HG03108 (cell line): ENCODE data around the gene ELMO3.

Source experiments
- ATAC-seq: cut with Tn5 transposase; IDR thresholded peaks from one replicate; pipeline ENCODE4 v1.9.1; 2021; ENCODE audit warnings: moderate library complexity; ENCODE audit not compliant: unreplicated experiment

The ELMO3 gene

DNA sequence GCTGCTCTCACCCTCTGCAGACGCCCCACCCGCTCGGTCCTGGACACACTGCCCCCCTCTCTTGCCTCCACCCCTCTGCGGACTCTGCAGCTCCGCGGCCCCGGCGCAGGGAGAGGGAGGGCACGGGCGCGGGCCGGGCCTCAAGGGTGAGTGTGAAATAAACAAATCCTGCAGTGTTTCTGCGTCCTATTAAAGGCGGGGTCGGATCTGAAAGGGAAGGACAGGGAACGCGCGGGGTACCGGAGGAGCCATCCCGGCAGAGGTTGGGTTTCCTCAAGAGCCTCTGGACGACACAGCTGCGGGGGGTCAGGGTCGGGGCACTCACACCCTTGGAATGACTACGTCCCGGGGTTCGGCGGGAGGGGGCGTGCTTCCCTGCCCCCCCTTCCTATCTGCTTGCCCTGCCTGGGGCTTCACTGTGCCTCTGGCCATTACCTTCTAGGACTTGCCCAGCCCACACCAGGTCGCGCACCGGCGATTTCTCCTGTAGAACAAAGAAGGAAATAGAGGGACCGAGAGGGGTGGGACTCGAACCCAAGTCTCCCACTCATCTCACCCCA lies 34.9 kb upstream of the ELMO3 start:
- no peak for ATAC-seq

DNA sequence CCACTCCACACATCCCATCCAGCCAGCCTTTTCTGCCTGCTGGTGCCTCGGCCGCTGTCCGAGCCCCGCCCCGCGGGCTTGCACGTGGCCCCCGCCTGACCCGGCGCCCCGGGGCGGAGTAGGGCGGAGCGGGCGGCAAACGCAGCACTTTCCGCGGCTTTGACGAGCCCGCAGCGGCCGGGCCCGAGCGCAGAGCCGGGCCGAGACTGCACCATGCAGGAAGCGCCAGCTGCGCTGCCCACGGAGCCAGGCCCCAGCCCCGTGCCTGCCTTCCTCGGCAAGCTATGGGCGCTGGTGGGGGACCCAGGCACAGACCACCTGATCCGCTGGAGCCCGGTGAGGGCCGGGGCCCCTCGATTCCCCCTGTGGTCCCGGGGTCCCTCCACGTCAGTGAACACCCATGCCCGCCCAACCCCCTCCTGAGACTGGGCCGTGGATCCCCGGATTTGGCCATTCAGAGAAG lies 34.3 kb upstream of the ELMO3 start, which contains the start of gene HSF4:
TSS of gene HSF4 (plus strand) at position 147 of the 463 bp plus-strand sequence. CDS start at position 214, 67 bp downstream.
- ATAC-seq, result no peak

DNA sequence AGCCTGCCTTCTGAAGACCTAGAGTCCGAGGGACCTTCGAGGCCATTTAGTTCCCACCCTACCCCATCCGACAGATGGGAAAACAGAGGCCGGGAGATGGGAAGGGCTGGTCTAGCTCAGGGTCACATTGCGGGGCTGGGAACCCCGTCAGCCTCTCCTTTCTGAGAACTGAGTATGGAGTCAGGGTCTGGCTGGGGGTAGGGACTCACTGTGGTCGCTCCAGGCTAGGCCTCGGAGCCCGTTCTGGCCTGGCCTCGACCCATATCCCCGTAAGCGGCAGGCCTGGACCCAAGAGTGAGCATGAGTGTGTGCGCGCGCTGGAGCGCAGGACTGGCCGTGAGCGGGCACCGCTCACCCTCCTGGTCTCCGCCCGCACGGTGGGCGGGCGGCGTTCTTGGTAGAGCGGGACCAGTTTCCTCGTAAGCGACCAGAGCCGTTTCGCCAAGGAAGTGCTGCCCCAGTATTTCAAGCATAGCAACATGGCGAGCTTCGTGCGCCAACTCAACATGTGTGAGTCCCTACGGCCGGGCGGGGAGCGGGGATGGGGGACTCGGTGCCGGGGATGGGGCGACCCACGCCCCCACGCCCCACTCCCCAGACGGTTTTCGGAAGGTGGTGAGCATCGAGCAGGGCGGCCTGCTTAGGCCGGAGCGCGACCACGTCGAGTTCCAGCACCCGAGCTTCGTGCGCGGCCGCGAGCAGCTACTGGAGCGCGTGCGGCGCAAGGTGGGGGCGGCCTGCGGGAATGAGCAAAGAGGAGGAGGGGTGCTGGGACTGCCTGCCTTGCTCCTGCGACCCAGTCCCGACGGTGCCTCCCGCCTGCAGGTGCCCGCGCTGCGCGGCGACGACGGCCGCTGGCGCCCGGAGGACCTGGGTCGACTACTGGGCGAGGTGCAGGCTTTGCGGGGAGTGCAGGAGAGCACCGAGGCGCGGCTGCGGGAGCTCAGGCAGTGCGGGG lies 33.5 kb upstream of the ELMO3 start:
- ATAC-seq, result no peak

DNA sequence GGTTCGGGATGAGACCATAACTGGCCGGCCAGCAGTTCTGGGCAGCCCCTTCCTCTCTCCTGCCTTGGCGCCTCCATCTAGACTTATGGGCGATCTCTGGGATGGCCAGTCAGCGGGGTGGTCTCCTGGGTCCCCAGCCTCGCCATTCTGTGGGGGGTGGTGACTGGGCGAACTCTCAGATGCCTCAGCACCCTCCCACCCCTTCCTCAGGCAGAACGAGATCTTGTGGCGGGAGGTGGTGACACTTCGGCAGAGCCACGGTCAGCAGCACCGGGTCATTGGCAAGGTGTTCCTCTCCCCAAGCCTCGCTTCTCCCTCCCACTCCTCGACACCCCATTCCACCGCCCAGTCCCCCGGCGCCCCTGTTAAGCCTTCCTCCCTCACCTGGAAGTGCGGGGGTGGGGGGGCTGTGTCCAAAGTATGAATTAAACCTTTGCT lies 32.8 kb upstream of the ELMO3 start:
- no peak for ATAC-seq

GRCh38 chr16:67166598-67167168 lies 32.2 kb upstream of the ELMO3 start:
- no peak for ATAC-seq

GRCh38 chr16:67167588-67167987 lies 31.3 kb upstream of the ELMO3 start:
- ATAC-seq, result no peak

DNA sequence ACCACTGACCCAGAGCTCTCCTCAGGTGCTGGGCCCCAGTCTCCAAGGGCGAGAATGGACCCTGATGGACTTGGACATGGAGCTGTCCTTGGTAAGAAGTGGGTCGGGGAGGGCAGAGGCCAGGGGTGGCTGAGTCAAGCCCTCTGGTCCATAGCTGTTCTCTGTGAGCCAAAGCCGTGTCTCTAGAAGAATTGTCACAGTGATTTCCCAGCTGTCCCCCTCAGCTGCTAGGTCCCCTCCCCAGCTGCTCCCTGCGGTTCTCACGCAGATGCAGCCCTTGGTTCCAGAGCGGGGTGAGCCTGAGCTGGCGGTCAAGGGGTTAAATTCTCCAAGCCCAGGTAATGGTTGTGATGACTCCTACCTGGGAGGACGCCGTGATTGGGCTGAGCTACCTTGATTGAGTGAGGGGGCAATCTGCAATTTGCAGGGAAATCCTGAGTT lies 29.9 kb upstream of the ELMO3 start:
- ATAC-seq, result no peak

DNA sequence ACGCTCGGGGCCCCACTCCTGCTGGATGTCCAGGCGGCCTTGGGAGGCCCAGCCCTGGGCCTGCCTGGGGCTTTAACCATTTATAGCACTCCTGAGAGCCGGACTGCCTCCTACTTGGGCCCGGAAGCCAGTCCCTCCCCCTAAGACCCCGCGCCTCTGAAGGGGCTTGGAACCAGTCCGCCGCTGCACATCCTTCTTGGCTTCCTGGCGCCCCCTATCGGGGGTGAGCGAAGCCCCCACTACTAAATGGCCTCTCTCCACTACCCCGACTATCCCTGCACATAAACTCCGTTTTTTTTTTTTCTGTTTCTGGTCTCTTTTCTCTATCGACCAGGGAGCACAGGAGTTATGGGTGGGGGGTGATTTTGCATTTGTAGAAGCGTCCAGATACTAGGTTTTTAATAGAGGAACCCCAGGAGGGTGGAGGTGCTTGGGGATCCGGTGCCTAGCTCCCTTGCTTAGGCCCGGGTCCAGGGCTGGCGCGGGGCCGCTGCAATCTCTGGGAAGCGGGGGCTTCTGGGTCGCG lies 29.2 kb upstream of the ELMO3 start:
- ATAC-seq, result peak; percentile 1

GRCh38 chr16:67170168-67170948 lies 28.6 kb upstream of the ELMO3 start, which contains the start of gene NOL3:
Gene NOL3 (plus strand): TSS chr16:67170538.
- peak; percentile 37 for ATAC-seq

DNA sequence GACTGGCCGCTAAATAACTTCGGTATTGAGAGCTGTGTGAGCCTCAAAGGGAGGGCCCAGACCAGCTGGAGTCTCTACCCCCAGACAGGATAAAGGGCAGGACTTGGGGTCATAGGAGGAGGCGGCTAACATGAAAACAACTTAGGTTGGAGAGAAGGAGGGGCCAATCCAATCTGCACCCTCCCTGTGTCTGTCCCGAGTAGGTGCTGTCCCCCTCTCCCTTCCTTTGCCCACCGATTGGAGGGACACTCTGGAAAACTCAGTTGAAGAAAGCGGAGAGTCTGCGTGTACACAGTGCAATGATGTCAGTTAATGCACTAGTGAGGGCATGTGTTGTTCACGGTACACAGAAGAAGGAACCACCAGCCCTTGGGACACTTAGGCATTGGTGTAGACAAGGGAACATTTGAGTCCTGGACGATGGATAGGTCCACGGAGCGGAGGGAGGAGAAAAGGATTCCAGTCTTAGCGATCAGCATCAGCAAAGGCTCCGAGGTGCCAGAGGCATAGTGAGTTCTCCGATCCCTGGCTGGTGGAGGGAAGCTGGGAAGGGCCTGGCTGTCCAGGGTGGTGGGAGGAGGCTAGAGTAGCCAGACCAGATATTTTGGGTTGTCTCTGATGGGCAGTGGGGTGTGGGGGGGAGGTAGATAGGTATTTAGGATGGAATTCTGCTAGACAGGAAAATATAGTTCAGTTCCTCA lies 27.8 kb upstream of the ELMO3 start:
- no peak for ATAC-seq

GRCh38 chr16:67173323-67173722 lies 25.6 kb upstream of the ELMO3 start:
- no peak for ATAC-seq

- ATAC-seq, result peak; percentile 38
Observed at GRCh38 chr16:67173808-67174705, 24.9 kb upstream of the ELMO3 start.

DNA sequence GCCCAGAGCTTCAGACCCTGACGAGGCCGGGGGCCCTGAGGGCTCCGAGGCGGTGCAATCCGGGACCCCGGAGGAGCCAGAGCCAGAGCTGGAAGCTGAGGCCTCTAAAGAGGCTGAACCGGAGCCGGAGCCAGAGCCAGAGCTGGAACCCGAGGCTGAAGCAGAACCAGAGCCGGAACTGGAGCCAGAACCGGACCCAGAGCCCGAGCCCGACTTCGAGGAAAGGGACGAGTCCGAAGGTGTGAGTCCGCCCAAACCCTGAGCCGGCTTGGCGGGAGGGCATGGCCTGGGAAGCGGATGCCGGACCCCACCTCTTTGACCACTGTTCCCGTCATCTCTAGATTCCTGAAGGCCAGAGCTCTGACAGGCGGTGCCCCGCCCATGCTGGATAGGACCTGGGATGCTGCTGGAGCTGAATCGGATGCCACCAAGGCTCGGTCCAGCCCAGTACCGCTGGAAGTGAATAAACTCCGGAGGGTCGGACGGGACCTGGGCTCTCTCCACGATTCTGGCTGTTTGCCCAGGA lies 24.2 kb upstream of the ELMO3 start:
- no peak for ATAC-seq

DNA sequence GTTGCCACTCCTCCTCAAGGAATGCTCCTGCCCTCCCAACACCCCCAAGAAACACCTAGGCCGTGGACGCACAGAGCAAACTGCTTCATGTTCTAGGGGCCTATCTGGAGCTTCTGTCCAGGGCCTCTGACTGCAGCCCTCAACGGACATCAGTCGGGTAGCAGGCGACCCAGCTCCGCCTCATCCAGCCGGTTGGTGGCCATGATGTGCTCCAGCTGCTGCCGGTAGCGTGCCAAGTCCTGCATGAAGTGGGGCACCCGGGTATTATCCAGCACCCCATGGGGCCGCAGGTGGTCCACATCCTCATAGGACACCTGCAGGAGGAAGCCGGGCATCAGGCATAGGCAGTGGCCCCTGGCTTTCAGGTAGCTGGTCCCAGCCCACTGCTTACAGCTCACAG lies 22.3 kb upstream of the ELMO3 start:
- ATAC-seq, result no peak

DNA sequence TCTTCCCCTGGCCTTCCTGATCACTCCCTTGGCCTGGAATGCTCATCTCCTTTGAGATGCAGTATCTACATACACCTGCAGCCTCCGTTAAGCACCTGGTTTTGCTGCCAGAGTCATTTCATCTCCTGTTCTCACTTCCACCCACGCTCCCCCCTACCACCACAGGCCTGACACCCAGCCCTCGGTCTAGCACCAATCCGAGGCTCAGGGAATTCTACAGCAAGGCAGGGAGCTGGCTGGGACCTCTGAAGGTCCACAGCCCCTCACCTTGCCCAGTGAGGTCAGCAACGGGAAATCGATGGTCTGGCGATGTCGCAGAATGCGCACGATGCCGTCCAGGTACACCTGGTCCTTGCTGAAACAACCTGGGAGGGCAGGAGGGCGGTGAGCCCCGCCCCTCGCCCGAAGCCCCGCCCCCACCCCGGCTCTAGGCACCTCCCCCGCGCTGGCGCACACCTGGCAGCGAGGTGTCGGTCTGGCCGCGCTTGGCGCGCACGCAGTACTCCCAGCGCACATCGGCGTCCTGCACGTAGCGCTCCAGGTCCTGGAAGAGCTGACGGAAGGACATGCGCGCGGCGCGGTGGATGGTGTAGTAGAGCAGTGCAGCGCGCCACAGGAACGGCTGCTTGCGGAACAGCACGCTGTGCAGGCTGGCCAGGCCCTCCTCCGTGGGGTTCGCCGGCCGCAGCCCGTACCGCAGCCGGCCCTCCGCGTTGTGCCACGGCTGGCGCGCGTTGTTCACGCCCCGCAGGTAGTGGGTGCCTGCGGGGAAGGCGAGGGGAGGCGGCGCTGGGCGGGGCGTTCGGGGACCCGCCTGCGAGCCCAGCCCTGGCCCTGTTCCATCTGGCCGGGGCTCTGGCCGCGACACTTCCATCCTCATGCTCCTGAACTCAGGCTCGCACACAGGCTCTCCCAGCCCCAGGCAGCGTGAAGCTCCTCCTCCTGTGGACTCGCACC lies 20.9 kb upstream of the ELMO3 start:
- ATAC-seq, result no peak

DNA sequence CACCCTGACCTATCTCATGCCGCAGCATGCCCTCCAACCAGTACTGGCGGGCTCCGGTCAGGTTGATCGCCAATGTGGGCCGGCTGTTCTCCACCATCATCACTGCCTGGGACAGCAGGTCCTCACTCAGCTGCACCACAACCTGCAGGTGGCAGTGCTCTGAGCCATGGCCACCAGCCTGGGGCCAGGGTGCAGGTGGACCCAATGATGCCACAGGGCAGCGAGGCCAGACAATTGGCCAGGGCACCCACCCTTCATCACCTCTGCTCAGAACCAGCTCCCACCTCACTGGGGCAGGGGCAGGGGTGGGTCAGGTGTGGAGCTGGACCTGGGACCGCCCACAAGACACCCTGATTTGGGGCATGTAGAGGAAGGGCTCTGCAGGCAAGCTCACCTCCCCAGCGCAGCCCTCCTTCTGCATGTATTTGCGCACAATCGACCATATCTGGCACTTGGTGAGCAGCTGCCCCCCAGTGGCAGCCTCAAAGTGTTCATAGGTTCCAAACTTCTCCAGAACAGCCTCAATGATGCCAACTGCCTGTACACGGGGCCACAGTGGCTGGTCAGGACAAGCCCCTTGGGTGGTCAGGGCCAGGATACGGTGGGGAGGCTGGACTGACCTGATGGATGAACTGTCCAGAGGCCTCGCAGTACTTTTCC lies 19.4 kb upstream of the ELMO3 start:
- ATAC-seq, result no peak

GRCh38 chr16:67180166-67180565 lies 18.8 kb upstream of the ELMO3 start:
- ATAC-seq, result no peak
